CD4-positive, alpha-beta T cell treated with Interleukin-12 subunit alpha and Interleukin-12 subunit beta, for 1 hour (primary cell): ENCODE data around the gene AASDH.
"Not testable (repeated sequence)": the region's sequence is repeated elsewhere in the genome, so short reads cannot be mapped to it uniquely, and the experiment has no call there.

Experiments used
- DNase-seq: peaks from one replicate; pipeline ENCODE4 v3.0.0-alpha.2; 2020

AASDH gene

DNA sequence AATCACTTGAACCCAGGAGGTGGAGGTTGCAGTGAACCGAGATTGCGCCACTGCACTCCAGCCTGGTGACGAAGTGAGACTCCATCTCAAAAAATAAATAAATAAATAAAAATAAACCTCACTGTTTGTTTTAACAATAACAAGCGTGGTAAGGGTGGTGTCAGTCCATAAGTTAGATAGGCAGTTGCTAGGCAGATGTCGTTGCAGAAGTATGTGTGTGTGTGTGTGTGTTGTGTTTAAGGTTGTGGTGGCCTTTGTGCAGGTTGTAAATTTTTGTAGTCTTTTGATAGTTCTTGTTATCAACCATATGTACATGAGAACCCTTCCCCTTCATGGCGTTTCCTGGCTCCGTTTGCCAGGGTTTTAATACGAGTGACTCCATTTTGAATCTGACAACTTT lies 4.0 kb upstream of the AASDH start:
- DNase-seq = no peak

DNA sequence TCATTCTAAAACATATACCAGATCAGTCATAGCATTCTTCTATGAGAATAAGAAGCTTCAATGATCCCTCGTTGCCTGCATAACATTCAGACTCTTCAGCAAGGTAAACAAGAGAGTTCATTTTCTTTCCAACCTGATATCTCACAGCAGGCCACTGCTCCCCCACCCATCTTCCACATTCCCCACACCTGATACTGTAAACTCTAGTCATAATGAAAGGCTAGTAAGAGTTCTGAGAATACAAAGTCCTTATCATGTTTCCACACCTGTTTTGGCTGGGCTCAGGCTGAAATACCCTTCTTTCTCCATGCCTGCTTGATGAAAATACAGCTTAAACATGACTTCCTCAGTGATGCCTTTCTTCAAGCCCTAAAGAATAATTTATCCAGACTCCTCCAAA lies 2.3 kb upstream of the AASDH start:
- DNase-seq = no peak

DNA sequence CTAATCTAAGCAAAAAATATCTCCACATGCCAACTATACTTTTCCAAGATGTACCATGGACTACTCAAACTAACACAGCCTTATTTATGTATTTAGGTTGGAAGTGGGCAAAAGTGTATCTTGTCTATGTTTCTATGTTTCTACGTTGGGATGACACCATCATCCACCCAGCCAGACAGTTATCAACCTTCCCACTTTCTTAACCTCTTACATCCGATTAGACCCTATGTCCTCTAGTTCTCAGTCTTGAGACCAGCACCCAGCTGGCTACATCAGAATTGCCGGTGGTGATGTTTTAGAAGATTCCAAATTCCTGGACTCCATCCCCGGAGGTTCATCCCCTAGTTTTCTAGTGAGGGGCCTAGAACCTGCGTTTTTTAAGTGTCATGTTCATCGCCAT lies 1.0 kb upstream of the AASDH start:
- no peak for DNase-seq

DNA sequence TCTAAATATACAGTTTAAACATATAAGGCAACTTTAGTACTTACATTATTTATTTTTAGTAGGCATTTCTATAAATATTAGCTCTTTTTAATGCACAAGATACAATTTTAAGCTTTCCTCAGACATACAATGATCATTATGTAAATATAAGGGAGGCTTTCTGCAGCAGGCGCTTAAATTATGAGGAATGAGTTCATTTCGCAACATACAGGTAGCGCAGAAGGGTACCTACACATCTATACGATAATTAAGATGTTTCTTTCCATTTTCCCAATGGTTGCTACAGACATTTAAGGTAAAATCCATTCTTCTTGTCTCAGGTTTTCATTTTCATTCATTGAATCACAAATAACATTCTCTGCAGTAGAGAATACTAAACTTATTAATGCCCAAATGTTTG lies 1.2 kb downstream of the AASDH start:
- no peak for DNase-seq

DNA sequence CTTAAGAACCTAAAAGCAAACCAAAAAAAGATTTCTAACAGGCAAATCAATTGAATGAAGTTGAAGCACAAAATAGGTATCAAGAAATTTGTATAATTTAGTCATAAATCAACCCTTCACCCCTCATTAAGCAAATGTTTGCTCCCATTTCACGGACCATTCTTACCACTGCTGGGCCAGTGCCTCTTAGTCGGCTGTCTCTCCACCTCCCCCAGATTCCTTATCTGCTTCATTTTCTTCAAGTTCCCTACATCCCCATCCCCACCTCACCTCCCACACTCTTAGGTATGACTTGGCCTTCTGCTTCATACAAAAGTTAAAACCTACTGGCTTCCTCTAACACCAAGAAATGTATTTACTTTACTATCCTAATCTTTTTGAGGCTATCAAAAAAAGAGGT lies 11.8 kb downstream of the AASDH start:
- DNase-seq = no peak

DNA sequence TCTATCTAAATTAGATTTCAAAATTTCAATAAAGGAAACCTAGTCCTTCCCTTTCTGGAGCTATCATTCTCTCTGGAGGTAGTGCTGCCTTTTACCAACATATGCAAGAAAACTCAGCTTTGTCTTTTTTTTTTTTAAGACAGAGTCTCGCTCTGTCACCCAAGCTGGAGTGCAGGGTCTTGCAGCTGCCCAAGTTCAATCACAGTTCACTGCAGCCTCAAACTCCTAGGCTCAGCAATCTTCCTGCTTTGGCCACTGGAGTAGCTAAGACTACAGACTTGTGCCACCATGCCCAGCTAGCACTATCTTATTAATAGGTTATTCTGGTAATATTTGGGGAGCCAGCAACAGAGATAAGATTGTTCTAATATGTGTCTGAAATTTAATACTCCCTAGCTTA lies 12.3 kb downstream of the AASDH start:
- no peak for DNase-seq

DNA sequence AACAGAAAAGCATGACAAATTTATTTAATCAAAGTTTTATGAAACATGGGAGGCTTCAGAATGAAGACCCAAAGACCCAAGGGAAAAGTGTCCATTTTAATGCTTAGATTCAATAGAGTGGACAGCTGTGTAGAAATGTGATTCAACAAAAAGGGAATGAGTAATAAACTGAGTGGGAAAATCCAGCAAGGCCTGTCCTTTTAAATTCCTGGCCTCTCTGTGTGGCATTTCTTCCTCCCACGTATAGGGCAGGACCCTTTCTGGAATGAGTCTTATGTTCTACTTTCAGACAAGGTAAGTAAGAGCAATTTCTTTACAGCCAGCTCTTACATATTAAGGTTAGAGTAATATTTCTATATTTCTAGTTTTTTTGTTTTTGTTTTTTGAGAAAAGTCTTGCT lies 14.5 kb downstream of the AASDH start:
- no peak for DNase-seq

DNA sequence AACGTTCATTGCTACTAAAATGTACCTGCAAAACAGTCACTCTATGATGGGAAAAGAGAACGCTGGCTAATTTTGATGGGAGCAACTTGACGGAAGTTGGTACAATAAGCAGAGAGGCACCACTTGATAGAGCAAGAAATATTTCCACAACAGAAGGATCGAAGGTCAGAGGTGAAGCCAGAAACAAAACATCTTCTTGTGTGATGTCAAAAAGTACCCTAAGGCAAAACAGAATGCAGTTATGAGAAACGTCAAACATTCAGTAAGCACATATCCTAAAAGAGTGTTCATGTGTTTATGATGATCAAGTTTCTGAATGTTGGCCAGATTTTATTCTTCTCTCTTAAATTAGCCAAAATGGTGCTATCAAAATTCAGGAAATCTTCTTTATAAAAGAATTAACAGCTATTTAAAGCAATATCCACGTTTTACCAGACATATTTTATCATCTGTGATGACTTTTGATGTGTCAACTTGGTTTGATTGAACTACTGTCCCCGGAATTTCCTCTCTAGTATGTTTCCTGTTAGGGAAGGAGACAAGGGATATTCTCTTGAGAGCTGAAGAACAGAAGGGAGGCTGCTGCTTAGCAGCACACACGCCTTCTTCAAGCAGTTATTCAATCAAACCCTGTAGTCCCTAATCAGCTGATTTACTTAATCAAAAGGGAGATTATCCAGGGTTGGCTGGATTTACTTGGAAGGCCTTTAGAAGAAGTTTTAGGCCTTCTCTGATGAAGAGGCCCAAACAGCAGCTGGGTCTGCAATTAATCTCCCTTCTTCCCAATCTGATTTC lies 15.7 kb downstream of the AASDH start:
- DNase-seq = no peak

DNA sequence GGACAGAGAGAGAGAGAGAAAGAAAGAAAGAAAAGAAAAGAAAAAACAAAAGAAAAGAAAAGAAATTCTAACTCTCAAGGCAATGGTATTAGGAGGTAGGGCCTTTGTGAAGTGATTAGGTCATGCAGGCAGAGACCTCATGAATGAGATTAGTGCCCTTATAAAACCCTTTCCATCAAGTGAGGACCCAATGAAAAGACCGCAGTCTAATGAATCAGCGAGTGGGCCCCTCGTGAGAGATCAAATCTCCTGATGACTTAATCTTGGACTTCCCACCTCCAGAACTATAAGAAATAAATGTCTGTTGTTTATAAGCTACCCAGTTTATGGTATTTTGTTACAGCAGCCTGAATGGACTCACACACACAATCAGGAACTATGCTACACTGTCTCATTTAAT lies 16.9 kb downstream of the AASDH start:
- no peak for DNase-seq

DNA sequence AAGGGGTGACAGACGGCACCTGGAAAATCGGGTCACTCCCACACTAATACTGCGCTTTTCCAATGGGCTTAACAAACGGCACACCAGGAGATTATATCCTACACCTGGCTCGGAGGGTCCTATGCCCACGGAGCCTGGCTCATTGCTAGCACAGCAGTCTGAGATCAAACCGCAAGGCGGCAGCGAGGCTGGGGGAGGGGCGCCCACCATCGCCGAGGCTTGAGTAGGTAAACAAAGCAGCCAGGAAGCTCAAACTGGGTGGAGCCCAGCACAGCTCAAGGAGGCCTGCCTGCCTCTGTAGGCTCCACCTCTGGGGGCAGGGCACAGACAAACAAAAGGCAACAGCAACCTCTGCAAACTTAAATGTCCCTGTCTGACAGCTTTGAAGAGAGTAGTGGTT lies 24.3 kb downstream of the AASDH start:
- not testable (repeated sequence) for DNase-seq

DNA sequence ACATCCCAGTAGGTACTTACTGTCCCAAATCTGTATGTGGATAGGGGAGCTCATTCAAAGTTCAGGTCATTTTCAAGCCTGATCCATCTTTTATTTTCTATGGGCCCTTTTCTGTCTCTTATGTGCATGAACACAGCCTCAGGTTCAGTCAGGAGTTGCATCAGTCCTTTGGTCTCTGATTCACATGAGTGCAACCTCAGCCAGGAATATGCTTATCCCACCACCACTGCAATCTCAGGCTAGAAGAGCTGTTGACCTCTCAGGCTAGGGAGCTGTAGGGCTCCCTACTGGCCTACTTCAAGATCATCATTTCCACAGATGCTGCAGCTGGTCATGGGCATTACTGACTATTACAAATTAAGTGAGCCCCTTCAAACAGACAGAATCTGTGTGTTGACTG lies 27.2 kb downstream of the AASDH start:
- no peak for DNase-seq

DNA sequence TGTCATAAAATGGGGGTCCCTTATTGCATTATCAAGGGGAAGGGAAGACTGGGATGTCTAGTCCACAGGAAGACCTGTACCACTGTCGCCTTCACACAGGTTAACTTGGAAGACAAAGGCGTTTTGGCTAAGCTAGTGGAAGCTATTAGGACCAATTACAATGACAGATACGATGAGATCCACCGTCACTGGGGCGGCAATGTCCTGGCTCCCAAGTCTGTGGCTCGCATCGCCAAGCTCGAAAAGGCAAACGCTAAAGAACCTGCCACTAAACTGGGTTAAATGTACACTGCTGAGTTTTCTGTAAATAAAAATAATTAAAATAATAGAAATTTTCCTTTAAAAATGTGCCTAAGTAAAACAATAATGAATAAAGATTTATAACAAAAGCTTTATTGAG lies 30.6 kb downstream of the AASDH start:
- DNase-seq = no peak

DNA sequence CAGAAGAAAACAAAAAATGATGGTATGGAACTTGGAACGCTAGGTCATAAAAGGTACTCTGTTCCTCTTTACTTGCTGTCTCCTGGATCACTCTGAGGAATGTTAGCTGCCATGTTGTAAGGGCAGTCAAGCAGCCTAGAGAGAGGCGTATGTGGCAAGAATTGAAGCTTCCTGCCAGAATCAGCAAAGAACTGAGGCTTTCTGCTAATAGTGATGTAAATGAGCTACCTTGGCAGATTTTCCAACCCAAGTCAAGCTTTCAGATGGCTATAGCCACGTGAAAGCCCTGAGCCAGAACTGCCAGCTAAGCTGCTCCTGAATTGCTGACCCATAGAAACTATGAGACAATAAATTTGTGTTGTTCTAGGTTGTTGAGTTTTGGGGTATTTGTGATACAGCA lies 38.7 kb downstream of the AASDH start:
- no peak for DNase-seq

DNA sequence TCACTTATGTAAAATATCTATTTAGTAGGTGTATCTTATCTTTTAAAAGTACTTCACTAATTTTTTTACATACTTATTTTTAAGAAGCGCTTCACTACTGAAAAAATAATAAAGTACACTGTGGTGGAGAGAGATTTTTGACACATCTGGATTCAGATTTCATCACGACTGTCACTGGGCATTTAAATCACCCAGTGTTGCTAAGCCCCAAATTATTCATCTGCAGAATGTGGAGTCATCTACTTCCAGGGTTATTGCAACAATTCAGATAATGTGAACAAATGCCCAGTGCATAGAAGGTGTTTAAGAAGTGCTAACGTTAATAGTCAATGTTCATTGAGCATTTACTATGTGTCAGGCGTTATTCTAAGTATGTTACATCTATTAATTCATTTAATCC lies 41.8 kb downstream of the AASDH start:
- DNase-seq = no peak

DNA sequence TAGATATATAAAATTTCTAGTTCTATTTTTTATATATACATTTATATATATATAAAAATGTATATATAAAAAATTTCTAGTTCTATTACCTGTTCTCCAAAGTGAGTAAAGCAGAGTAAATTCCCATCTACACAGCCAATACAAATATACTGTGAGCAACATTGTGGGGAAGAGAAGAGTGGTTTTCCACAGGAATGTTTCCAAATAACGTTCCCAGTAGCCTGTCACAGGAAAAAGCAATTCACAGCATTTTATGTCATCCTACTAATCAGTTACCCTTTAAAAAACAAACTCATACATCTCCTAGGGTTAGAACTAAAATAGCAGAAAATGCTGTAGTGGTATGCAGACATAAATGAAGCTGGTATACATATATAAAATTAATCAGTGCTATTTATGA lies 44.5 kb downstream of the AASDH start:
- DNase-seq = no peak

DNA sequence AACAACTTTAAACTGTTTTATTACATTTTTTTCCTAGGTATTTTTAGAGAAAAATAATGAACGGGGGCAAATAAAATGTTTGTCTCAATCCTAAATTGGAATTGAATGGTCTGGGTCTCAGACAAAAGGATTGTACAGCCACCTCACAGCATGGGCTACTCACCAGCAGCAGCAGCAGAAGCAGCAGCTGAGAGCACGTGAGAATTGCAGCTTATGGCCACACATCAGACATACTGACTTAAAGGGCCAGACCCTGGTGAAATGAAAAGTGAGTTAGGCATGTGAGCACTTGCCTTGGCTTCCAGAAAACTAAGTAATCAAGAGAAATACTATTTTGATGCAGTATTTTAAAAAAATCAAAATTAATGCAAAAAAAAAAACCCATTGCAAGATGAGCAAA lies 56.6 kb downstream of the AASDH start:
- no peak for DNase-seq

DNA sequence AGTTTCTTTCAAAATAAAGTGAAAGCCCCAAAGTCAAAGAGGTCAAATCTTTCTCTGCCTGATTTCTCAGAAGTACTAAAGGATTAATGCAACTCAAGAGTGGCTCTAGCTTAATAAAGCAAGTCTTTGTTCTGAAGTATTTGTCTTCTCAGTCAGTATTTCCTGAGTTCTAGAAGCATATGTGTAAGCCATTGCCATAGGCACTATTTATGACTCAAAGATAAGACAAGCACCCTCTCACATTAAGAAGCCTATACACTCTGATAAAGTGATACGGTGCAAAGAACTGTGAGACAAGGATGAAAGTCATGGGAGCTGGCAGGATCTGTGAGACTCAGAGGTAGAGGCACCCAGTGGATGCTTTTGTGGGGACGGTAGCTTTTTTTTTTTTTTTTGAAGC lies 60.9 kb downstream of the AASDH start:
- no peak for DNase-seq

DNA sequence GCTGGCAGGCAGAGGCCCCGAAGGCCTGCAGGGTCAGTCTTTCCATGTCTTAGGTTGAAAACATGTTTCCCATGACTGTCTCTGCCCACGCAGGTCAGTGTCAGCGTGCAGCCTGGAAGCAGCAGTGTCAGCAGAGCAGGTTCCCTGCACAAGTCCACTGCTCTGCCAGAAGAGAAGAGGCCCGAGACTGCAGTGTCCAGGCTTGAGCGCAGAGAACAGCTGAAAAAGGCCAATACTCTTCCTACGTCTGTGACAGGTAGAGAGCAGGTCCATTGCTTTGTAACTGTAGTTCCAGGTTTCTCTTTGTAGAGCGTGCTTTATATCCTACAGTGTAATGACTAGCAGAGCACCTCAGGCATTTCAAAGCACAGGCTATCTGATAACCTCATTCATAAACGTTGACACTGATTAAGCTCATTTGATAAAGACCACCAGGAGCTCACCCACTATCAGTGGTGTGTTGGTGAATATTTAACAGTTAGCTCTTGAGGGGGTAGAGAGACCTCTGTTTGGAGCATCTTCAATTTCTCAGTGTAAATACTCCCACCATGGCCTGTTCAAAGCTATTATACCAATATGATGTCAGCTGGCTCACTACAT lies 63.2 kb downstream of the AASDH start:
- DNase-seq = no peak

DNA sequence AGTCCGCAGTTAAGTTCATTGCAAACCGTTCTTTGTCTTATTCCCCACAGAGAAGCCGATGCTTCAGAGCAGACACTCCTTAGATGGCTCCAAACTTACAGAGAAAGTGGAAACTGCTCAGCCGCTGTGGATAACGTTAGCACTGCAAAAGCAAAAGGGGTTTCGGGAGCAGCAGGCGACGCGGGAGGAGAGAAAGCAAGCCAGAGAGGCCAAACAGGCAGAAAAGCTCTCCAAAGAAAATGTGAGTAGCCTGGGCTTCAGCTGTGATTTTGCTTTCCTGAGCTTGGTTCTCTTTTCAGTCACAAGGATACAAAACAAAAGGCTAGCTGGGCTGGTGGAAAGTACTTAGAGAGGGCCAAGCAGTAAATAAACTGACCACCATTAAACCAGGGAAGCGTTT lies 64.0 kb downstream of the AASDH start:
- DNase-seq = no peak

DNA sequence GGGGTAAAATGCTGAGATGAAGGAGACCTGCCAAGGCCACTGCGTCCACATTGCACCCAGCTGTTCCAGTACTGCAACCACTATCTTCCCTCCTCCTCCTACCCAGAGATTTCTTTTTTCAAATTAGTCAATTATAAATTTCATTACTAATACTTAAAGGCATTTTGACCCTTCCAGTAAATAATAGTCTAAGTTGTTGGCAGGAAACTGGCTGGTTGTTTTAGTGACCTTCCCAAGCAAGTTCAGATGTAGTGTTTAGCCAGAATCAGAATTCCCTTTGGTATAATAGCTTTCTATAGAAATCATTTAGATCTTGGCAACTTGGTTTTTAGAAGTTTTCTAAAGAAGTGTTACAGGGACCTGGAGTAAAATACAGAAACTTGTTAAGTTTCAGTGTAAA lies 66.0 kb downstream of the AASDH start:
- no peak for DNase-seq

DNA sequence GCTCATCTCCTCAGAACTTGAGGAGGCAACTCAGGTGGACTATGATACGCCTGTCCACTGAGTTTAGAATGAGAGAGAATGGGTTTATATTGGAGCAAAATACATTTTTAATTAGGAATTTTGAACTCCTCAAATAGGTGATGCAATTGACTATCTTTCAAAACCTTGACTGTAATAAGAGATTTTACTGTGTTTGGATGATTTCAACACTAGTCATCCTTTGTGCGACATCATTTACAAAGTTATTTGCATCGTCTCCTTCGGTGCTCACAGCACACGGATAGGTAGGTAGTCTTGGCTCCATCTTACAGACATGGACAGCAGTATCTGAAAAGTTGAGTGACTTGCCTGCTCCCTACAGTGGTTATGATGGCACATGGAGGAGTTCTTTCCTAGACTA lies 67.0 kb downstream of the AASDH start:
- no peak for DNase-seq

DNA sequence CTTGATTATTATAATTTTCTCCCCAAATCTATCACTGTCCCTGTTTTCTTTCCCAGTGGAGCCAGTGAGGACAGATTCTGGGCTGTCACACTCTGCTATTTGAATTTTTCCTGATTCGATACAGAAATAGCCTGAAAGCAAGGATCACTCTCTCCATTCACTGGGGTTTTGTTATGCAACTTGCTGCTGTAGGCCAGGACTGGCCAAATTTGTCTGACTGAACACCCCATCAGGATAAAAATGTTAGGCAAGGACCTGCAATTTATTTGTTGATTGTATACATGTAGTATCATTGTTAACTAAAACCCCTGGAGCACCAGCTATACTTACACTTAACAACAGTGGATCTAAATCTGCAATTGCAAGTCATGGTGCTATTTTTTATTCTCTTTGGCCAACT lies 68.7 kb downstream of the AASDH start:
- no peak for DNase-seq

DNA sequence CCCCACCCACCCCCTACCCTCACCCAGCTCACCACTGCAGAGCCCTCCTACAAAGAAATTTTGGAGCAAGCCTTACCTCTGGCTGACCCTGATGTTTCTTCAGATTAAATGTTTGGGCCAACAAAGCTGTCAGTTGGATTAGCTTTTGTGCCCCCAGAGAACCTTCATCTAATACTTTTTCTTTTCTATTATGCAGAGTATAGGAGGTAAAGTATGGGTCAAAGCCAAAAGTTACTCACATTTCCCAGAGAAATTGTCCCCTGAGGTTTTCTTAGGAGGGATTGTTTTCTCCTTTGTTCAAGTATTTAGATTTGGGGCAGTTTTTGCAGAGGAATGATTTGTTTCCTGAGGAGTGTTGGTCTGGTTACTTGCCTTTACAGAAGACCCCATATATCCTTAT lies 69.5 kb downstream of the AASDH start:
- no peak for DNase-seq

DNA sequence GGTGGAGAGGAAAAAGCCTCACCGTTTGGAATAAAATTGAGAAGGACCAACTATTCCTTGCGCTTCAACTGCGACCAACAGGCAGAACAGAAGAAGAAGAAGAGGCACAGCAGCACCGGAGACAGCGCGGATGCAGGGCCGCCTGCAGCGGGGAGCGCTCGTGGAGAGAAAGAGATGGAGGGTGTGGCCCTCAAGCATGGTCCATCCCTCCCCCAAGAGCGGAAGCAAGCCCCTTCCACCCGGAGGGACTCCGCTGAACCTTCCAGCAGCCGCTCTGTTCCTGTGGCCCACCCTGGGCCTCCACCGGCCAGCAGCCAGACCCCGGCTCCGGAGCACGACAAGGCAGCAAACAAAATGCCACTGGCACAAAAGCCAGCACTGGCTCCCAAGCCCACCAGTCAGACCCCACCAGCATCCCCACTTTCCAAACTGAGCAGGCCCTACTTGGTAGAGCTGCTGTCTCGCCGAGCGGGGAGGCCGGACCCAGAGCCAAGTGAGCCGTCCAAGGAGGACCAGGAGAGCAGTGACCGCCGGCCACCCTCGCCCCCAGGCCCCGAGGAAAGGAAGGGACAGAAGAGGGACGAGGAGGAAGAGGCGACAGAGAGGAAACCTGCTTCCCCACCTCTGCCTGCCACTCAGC lies 71.2 kb downstream of the AASDH start:
- DNase-seq = no peak

DNA sequence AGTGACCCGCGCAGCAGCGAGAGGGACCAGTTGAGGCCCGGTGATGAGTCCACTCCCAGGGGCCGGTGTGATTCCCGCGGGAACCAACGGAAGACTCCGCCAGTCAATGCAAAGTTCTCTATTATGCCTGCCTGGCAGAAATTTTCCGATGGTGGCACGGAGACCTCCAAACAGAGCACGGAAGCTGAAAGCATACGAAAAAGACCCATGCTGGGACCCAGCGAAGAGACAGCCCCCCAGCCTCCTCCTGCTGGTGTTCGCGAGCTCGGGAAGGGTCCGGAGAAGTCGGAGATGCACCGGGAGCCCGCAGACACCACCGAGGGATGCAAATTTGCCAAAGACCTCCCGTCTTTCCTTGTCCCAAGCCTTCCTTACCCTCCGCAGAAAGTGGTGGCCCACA lies 71.7 kb downstream of the AASDH start:
- DNase-seq = no peak
